HK-2 (cell line): ENCODE data around the gene ZCWPW2.

Experiments
- DNase-seq: peaks from one replicate; pipeline ENCODE4 v3.0.0-alpha.2; 2018; ENCODE audit not compliant: unreplicated experiment

ZCWPW2 gene

GRCh38 chr3:28575100-28575745, 226.7 kb downstream of the ZCWPW2 start:
- DNase-seq, result peak; percentile 7
